ENCODE data around the gene CEP85L.
"Not testable (repeated sequence)": the region's sequence is repeated elsewhere in the genome, so short reads cannot be mapped to it uniquely, and the experiment has no call there.

Gene CEP85L

GRCh38 chr6:118488631-118489030 lies 162.8 kb downstream of the CEP85L start:
- no peak for DNase-seq

- no peak for DNase-seq
These were observed 165.5 kb downstream of the CEP85L start for GRCh38 chr6:118485601-118486550.

- no peak for DNase-seq
These were observed 174.8 kb downstream of the CEP85L start for GRCh38 chr6:118476551-118476950.

GRCh38 chr6:118473266-118473665 lies 178.1 kb downstream of the CEP85L start:
- DNase-seq = no peak

- DNase-seq = no peak
These were observed 181.9 kb downstream of the CEP85L start for GRCh38 chr6:118469468-118469867.

- DNase-seq = no peak
These were observed 182.5 kb downstream of the CEP85L start for GRCh38 chr6:118468682-118469465.

- DNase-seq = no peak
These were observed 184.2 kb downstream of the CEP85L start for GRCh38 chr6:118467181-118467580.

GRCh38 chr6:118464620-118465019 lies 186.8 kb downstream of the CEP85L start:
- DNase-seq = no peak

GRCh38 chr6:118460958-118461470 lies 190.4 kb downstream of the CEP85L start:
- DNase-seq = no peak

GRCh38 chr6:118456982-118457381 lies 194.4 kb downstream of the CEP85L start:
- no peak for DNase-seq

GRCh38 chr6:118451839-118452238 lies 199.6 kb downstream of the CEP85L start:
- DNase-seq = no peak

- no peak for DNase-seq
These were observed 206.6 kb downstream of the CEP85L start for GRCh38 chr6:118444796-118445195.

GRCh38 chr6:118436482-118436881 lies 214.9 kb downstream of the CEP85L start:
- DNase-seq = no peak

- not testable (repeated sequence) for DNase-seq
These were observed 217.2 kb downstream of the CEP85L start for GRCh38 chr6:118434147-118434546.

- not testable (repeated sequence) for DNase-seq
These were observed 230.1 kb downstream of the CEP85L start for GRCh38 chr6:118421312-118421711.

GRCh38 chr6:118419448-118420394 lies 231.7 kb downstream of the CEP85L start:
- no peak for DNase-seq
